ENCODE data around the gene TRIM4.
"Not testable (repeated sequence)": the region's sequence is repeated elsewhere in the genome, so short reads cannot be mapped to it uniquely, and the experiment has no call there.

The TRIM4 gene, protein sequence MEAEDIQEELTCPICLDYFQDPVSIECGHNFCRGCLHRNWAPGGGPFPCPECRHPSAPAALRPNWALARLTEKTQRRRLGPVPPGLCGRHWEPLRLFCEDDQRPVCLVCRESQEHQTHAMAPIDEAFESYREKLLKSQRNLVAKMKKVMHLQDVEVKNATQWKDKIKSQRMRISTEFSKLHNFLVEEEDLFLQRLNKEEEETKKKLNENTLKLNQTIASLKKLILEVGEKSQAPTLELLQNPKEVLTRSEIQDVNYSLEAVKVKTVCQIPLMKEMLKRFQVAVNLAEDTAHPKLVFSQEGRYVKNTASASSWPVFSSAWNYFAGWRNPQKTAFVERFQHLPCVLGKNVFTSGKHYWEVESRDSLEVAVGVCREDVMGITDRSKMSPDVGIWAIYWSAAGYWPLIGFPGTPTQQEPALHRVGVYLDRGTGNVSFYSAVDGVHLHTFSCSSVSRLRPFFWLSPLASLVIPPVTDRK

DNA sequence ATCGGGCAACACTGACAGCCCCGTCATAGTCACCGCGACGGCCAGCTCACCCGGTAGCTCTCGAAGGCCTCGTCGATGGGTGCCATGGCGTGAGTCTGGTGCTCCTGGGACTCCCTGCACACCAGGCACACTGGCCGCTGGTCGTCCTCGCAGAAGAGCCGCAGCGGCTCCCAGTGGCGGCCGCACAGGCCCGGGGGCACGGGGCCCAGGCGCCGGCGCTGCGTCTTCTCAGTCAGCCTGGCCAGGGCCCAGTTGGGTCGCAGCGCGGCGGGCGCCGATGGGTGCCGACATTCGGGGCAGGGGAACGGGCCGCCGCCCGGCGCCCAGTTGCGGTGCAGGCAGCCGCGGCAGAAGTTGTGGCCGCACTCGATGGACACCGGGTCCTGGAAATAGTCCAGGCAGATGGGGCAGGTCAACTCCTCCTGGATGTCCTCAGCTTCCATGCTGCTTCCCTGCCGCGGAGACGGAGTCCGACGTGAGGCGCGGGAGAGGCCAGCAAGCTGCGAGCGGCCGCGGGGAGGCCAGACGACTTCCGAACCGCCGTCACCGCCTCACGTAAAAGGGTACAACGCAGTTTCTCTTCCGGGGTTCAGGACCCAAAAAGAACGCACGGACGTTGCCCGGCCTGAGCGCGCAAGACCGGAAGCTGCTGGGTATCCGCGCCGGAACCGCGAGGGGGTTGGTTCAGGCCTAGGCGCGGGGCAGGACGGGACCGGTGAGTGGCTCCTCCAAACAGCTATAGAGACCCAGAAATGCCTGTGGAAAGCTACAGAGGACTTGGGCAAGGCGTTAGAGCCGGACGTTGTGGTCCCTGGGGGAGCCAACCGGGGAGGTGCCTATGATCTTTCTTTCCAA is at the start of gene TRIM4:
Gene TRIM4, minus strand, starts transcription at position 572 of the 855 bp plus-strand sequence. Its CDS starts 129 bp downstream, at position 443.
- peak; percentile 92 for DNase-seq

DNA sequence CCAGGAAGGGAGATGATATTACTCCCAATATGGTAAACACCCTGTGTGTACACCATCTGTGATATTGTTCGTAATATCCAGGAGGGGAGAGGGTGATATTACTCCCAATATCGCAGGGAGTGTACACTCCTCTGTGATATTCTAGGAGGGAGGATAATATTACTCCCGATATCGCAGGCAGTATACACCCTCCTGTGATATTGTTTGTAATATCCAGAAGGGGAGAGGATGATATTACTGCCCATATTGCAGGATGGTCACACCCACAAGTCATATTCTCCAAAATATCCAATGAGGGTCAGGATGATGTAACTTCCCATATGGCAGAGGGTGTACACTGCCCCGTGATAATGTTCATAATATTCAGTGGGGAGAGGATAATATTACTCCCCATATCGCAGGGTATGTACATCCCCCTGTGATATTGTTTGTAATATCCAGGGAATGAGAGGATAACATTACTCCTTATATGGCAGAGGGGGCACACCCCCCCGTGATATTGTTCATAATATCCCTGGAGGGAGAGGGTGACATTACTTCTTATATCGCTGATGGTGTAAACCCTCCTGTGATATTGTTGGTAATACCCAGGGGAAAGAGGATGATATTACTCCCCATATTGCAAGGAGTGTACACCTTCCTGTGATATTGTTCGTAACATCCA is 39.4 kb upstream of the TRIM4 start:
- DNase-seq, result no peak

GRCh38 chr7:99955247-99955646 is 35.9 kb upstream of the TRIM4 start:
- DNase-seq, result no peak

DNA sequence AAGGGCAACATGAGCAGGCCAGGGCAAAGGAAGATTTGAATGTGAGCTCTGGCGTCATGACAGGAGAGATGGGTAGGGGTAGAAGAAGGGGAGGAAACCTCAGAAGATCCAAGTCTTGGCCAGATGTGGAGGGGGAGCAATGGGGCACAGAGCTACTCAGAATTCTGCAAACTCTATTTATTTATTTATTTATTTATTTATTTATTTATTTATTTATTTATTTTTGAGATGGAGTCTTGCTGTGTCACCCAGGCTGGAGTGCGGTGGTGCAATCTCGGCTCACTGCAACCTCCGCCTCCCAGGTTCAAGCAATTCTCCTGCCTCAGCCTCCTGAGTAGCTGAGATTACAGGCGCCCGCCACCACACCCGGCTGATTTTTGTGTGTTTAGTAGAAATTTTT is 35.3 kb upstream of the TRIM4 start:
- not testable (repeated sequence) for DNase-seq

DNA sequence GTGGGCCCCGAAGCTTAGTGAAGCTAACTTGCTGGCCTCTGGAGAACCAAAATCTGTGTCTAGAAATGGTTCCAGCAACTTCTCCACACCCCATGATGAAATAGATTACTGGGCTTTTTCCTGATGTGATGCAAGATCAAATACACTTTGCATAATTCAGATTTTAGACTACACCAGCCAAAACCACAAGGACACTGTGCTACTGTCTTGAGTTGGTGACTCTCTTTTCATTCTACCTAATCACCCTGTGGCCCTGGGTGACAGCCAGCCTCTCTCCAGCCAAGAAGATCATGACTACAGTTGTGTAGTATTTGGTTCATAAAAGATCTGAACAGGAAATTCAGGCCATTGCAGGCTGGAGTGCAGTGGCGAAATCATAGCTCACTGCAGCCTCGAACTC is 34.3 kb upstream of the TRIM4 start:
- DNase-seq, result no peak

DNA sequence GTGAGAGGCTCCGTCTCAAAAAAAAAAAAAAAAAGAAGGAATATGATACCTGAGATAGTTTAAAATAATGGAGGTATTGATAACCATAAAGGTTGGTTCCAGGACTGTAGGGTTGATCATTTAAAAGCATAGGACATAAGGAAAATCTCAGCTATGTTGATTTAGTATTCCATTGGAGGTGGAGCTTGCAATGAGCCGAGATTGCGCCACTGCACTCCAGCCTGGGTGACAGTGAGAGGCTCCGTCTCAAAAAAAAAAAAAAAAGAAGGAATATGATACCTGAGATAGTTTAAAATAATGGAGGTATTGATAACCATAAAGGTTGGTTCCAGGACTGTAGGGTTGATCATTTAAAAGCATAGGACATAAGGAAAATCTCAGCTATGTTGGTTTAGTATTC is 33.3 kb upstream of the TRIM4 start:
- not testable (repeated sequence) for DNase-seq

- DNase-seq, result not testable (repeated sequence)
Observed at GRCh38 chr7:99950819-99951218, 31.5 kb upstream of the TRIM4 start.

DNA sequence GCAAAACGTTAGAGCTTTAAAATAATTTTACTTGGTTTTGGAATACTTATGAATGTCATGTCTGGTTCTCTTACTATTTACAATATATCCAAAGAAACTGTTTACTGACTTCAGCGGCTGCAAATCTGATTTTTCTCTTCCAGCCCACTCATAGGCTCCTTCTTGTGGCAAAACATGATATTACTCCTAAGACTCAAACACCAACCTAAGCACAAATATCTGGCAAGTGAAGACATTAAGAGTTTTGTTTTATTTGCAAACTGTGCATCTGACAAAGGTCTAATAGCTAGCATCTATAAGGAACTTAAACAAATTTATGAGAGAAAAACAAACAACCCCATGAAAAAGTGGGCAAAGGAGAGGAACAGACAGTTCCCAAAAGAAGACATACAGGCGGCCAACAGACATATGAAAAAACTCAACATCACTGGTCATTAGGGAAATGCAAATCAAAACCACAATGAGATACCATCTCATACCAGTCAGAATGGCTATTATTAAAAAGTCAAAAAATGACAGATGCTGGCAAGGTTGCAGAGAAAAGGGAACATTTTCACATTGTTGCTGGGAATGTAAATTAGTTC is 30.4 kb upstream of the TRIM4 start:
- DNase-seq, result no peak

- no peak for DNase-seq
Observed at GRCh38 chr7:99947608-99948007, 28.3 kb upstream of the TRIM4 start.

- no peak for DNase-seq
Observed at GRCh38 chr7:99944497-99945070, 25.3 kb upstream of the TRIM4 start.

DNA sequence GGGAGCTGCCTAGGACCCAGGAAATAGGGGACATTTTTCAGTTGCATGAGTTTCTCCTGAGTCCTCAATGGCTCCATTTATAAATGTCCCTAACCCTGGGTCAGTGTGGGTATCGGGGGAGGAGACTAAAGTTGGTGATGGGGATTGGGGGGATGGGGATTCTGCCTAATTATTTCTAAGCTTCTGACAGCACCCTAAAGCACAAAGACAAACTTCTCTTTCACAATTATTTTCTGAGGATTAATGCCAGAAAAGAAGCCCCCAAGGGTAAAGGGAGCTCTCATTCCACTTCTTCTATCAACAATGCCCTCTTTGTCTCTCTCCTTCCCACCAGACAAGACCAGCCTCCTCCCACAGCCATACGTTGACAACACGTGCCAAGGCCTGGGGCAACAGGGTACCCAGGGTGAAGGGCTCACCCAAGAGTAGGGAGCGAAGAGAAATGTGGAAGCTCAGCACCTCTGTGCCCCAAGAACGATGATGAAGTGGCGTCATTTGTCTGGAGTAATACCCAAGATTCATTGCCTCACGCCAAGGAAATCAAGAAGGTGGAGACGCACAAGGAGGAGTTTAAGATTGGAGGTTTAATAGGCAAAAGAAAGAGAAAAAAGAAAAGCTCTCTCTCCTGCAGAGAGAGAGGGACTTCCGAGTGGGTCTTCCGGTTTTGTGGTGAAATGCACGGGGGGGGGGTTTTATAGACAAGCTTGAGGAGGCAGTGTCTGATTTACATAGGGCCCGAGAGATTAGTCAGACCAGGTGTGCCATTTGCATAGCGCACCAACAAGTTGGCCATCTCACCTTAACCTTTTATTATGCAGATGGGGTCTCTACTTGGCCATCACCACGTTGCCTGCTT is 24.5 kb upstream of the TRIM4 start:
- DNase-seq, result no peak

GRCh38 chr7:99938296-99938695 is 19.0 kb upstream of the TRIM4 start:
- no peak for DNase-seq

- DNase-seq, result not testable (repeated sequence)
Observed at GRCh38 chr7:99935009-99935408, 15.7 kb upstream of the TRIM4 start.

DNA sequence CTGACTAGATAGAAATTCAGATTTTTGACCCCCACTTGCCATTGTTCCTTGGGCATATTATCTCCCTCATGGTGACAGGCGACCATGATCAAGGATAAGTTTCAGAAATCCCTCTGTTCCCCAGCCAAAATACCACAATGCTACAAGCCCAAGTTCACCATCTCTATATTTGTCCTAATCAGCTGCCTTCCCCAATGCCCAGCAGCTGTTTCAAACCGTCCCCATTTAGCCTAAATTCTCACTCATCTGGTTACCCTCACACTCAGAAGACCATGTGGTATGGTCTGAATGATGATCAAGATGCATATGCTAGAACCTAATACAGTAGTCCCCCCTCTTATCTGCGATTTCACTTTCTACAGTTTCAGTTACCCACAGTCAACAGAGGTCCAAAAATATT is 11.0 kb upstream of the TRIM4 start:
- DNase-seq, result no peak

DNA sequence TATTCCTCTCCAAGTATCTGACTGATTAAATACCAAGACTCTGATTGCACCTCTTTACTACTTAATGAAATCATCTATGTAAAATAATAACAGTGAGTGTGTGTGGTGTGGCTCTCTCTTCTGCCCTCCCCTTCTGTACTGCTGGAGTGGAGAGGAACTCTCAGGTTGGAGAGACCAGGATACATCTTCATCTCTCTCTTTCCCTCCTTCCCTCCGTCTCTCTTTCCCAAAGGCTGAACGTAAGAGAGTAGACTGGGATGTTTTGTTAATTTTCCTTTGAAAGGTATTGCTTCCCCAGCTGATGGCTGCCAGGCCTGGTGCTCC is 10.4 kb upstream of the TRIM4 start:
- no peak for DNase-seq

GRCh38 chr7:99928994-99929729 is 9.8 kb upstream of the TRIM4 start, which contains the start of gene GJC3:
TSS of gene GJC3 (minus strand) at chr7:99929620. CDS start at chr7:99929620, 0 bp downstream.
- peak; percentile 37 for DNase-seq

DNA sequence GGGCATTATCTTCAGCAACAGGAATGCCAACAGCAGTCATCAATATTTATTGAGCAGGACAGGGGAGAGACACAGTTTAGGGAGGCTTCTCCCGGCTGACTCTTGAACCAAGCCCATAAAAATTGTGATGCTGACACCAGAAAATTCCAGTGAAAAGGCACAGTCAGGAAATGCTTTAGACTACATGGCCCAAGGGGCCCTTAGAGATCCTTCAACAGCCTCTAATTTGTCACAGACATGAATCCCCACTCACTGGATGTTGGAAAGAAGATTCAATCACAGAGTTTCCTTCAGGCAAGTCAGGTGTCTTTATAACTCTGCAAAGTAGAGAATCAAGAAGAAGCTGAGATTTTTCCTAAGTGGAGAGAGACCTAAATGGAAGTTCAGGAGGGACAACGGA is 8.9 kb upstream of the TRIM4 start:
- DNase-seq, result no peak

DNA sequence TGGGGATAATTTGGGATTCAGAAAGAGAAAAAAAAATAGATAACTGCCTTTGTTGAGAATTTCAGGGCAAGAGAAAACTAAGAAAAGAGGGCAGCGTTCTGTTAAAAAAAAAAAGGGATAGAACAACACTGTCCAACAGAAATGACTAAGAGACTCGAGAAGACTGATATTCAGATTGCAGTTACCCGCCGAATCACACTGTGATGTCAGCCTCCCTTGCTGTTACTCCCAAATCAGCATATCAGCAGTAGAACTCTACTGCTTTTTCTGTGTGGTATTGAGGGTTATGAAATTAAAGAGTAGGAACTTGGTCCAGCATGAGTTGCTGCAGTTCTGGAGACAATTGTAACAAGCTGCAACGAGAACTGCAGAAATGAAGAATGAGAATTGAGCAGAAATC is 8.2 kb upstream of the TRIM4 start:
- DNase-seq, result no peak

DNA sequence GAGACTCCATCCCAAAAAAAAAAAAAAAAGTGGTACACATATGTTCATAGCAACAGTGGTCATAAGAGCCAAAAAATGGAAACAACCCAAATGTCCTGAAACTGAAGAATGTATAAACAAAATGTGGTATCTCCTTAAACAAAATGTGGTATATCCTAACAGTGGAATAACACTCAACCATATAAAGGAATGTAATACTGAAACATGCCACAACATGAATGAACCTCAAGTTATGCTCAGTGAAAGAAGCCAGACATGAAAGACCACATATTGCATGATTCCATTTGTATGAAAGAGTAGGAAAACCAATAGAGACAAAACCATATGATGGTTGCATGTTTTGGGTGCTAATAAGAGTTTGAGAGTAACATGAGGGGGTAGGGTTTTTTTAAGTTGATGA is 7.0 kb upstream of the TRIM4 start:
- DNase-seq, result no peak

- DNase-seq, result no peak
Observed at GRCh38 chr7:99923200-99923599, 3.9 kb upstream of the TRIM4 start.

DNA sequence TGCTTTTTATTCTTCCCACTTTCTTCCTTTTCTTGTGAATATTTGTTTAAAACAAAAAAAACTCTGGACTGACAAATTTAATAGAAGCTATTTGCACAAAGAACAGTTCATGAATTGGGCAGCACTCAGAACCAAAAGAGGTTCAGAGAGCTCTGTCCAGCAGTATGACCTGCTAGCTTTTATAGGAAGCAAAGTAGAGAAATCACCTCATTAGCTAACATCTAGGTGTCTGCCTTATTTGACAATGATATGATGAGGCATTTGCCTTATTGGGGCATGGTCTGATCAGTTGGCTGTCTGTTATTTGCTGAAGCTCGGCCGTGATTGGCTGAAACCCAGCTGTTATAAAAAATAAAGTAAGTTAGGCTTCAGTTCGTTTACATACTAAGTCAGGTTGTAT is 819 bp upstream of the TRIM4 start:
- no peak for DNase-seq
